HG03460 (cell line): ENCODE data around the gene SALL2.
"Not testable (repeated sequence)": the region's sequence is repeated elsewhere in the genome, so short reads cannot be mapped to it uniquely, and the experiment has no call there.

Source experiments
- ATAC-seq: cut with Tn5 transposase; IDR thresholded peaks from one replicate; pipeline ENCODE4 v1.9.1; 2021; ENCODE audit not compliant: unreplicated experiment

Gene SALL2

DNA sequence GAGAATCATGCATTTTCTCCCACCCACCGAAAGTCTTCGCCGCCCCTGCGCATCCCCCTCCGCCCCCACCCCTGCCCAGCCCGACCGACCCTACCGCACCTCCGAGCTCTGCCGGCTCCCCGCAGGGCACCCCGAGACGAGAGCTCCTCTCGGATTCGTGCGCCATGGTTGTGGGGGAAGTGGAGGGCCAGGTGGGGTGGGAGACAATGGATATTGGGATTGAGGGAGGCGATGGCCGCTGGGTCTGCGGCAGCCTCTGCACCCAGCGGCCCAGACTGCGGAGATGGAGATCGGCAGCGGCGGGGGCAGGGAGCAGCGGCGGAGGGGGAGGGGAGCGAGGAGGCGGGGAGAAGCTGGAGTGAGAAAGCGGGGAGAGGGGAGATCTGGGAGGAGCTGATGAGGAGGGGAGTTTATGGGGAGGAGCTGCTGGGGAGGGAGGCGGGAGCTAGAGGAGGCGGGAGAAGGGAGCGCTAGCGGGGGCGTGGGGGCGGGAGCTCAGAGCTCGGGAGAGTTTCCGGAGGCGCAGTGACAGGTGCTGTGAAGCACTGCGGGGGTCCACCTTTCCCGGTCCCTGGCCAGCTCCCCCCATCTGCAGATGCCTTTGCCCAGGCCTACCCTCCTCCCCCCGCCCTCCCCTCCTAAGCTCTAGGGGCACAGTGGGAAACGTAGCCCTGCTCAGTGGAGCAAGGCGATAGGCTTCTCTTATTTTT is at the start of gene SALL2:
Gene SALL2 (minus strand): TSS at position 385 of the 710 bp plus-strand sequence. CDS start 219 bp downstream, at position 166.
- no peak for ATAC-seq

DNA sequence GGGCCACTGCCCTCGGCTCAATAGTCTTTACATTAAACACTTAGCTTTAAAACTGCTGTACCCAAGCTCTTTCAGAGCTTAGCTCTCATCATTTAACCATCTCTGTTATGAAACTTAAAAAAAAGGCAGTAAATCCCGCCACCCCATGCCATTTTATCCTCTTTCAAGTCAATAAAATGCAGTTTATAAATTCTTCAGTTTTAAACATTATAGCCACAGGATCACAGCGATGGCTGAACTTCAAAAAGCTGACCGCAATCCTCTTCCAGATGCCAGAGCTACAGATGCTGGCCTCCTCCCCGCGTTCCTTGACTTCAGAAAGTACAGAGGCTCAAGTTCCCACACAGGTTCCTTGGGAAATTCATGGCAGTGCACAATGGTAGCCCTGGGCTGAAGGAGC is 49.5 kb upstream of the SALL2 start:
- ATAC-seq, result no peak

DNA sequence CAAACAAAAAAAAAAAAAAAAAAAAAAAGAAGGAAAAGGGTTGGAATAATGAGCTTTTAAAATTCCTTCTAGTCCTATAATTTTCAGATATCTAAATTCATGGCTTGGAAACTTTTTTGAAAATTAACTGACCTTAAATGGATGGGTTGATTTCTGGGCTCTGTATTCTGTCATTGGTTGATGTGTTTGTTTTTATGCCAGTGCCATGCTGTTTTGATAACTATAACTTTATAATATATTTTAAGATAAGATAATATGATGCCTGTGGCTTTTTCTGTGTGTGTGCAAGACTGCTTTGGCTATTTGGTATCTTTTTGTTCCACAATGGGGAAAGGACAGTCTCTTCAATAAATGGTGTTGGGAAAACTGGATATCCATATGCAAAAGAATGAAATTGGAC is 46.5 kb upstream of the SALL2 start:
- ATAC-seq, result no peak

DNA sequence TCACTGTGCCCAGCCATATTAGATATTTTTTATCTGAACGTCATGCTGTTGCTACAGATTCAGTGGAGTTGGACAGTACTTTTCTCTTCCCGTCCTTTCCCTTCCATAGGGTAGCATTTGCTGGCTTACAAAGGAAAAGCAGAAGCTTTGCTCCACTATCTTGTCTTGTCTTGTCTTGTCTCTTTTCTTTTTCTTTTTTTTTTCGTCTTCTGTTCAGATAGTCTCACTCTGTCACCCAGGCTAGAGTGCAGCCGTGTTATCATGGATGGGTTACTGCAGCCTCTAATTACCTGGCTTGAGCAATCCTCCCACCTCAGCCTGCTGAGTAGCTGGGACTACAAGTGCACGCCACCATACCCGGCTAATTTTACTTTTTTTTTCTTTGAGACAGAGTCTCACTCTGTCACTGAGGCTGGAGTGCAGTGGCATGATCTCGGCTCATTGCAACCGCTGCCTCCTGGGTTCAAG is 32.6 kb upstream of the SALL2 start:
- ATAC-seq, result no peak

DNA sequence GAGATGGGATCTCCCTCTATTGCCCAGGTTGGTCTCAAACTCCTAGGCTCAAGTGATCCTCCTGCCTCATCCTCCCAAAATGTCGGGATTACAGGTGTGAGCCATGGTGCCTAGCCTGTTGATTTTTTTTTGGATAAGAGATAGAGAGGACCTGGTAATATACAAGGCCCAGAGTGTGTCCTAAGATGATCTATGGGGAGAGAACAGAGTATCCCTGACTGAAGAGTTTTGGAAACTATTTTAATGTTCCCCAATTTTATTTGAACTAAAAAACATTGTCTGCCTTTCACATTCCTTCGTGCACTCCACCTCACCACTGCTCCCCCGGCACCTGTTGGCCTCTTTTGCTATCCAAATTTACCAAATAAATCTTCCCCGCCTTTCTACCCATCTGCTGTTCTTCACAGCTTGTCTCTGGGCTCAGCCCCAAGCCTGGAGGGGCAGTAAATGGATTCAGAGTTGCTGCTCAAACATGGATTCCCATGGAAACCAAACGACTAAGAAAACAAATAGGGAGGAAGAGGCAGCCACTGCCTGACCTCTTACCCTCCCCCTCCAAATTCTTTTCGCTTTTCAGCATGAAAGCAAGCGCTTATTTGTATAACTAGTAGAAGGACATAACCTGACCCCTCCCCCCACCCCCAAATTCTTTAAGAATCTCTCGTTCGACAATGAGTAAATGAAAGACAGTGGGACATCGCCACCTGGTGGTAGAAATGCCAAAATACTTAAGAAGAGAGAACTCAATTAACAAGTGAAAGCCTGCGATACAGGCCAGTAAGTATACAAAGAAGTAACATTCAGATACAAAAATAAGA is 31.1 kb upstream of the SALL2 start:
- ATAC-seq, result no peak

DNA sequence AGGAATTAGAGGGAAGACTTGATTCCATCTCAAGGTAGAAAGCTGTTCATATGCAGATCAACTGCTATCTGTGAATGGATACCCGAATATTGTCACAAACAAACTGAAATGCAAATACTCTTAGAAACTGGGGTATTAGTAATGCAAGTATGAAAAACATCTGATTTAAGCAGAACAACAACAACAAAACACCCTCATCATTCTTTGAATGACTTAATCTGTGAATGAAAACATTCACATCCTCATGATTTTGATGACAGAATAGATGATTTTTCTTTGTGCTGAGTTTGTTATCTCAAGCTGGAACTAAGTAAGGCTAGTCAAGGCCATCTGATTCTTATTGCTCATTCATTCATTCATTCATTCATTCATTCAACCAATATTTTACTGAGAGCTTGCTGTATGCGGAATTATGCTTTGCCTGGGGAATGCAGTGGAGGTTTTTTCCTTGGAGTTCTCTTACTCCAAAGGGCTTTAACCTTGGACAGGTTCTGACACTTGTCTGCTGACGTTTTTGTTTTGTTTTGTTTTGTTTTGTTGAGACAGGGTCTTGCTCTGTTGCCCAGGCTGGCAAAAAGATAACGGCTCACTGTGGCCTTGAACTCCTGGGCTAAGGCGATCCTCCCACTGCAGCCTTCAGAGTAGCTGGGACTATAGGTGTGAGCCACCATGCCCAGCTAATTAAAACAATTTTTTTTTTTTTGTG is 30.4 kb upstream of the SALL2 start:
- ATAC-seq, result no peak

DNA sequence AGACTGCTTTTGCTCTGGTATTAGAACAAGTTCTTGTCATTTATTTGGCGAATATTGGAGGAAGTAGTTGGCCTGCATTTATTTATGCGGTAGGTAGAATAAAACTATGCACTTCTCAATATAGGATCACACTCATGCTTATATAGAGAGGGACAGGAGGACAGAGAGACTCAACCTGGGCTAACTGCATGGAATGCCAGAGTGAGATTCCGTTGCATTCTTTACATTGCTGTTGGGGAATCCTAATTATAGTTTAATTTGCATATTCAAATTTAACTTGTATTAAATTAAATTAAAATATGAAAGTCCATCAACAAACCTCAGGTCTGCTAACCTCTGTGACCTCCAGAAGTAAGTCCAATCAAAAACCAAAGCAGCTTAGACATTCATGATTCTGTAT is 27.1 kb upstream of the SALL2 start:
- no peak for ATAC-seq

DNA sequence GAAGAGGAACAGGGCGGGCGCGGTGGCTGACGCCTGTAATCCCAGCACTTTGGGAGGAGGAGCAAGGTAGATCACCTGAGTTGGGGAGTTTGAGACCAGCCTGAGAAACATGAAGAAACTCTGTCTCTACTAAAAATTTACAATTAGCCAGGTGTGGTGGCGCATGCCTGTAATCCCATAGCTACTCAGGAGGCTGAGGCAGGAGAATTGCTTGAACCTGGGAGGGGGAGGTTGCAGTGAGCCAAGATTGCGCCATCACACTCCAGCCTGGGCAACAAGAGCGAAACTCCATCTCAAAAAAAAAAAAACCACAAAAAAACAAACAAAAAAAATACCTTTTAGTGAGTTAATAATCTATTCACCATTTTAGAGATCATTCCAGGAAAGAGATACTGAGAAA is 18.4 kb upstream of the SALL2 start:
- not testable (repeated sequence) for ATAC-seq

DNA sequence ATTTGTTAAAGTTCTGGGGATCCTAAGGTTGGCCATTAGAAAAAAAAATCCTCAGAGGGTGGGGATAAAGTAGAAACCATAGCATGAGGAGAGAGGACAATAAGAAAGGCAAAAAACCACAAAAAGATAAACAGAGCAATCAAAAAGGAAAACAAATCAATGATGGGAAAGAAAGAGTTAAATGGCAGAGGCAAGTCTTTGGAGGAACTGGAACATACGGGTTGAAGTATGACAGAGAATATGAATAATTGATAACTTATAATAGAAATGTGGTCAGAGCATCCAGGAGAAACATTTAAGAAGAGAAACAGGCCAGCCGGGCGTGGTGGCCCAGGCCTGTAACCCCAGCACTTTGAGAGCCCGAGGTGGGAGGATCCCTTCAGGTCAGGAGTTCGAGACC is 17.8 kb upstream of the SALL2 start:
- ATAC-seq, result no peak

DNA sequence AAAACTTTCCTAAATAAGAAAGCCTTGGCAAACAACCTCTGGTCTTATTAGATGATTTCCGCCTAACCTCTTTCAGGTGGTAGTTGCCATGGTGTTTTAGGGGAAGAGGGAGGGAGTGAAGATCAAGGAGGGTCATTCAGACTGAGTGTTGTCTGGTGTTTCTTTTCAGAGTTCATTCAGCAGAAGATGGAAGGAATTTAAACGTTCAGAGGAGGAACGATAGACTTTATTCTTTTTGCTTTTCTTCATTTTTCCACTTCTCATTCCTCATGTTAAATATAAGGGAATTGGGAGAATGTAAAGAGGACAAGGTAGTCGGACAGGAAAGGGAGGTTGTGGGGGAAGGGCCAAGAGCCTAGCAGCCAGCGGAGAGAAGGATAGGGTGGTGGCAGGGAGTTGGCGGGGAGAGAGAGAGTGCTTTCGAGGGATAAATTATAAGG is 17.4 kb upstream of the SALL2 start:
- ATAC-seq, result no peak

DNA sequence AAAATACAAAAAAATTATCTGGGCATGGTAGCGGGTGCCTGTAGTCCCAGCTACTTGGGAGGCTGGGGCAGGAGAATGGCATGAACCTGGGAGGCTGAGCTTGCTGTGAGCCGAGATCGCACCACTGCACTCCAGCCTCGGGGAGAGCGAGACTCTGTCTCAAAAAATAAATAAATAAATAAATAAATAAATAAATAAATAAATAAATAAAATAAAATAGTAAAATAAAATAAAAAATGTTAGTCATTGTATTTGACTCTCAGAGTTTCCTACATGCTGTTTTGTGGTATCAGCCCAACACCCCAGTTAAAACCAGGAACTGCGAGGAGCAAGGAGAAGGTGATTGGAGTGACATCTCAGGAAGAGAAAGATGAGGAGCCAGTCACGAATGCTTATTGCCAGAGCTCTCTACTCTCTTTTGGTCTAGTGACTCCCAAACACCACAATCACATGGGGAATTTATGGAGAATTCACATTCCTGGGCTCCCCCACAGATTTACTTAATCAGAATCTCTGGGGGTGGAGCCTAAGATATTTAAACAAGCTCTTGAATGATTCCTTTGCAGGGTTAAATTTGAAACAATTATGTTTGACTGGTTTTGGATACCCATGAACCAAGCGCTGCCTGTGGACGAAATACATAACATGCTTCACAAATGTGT is 15.4 kb upstream of the SALL2 start:
- no peak for ATAC-seq

DNA sequence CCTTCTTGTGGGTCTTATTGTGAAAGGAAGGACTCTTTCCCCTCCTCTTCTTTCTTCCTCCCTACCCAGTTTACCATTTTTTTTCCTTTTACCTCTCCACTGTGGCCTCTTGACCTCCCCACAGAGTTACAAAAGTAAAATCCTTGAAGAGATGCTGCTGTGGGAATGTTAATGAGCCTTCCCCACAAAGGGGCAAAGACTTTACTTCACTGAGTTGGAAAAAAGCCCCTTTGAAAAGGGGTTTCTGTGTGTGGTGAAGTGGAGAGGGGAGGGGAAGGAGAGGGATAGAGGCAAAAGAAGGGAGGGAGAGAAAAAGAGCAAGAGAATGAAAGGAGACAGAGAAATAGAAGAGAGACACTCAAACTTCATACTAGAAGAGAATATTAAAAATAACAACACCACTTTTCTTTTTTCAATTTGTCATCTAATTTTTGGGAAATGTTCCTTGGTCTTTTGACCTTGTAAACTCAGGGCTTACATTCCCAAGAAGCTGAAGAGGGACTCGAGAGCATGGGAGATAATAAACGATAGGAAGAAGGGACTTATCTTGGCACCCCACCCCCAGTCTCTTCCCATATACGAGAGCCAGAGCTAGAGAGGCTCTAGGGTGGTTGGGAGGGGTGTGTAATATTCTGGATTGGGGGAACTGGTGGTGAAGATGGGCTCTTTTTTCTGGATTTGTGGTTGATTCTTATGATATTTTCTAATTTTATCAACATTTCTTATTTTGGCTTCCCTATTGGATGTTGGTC is 13.2 kb upstream of the SALL2 start:
- ATAC-seq, result no peak

DNA sequence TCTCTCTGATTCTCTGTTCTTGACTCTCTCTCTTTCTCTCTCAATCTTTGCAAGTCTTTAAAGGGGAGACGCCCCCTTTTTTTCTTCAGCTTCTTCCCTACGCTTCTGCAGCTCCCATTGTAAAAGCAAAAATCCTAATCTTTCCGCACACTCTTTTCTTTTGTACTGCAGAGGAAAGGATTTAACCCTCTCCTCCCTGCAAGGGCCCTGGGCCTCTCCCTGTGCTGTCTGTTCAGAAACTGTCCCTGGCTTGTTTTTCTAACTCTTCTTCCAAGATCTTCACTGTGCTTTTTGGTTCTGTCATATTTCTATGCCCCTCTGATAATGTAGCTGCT is 10.9 kb upstream of the SALL2 start:
- no peak for ATAC-seq

DNA sequence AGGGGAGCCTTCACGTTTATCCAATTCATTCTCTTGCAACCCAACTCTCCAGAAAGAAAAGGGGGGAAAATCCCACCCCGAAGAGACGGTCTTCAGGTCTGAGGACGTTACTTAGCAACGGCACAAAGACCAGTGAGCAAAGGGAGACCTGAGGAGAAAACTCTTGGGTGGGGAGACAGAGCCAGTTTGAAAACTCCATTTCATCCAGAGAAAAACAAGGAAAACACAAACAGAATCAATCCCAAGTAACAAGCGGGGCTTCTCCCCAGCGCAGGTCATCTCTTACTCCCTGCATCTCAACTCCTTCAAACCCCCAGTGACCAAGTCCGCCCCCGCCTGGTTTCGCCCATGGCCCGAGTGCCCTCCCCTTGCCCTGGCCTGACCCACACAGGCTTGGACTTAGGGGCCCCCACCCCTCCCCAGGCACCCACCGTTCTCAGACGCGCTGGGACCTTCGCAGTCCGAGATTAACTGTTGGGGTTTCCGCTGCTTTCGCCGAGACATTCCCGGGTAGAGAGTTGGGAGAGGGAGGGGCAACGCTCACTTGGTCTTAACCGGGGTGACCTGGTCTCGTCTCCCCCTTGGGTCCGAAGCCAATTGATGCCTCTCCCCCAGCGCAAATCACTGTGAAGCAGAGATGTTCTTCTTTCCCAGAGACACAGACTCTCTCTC is 10.4 kb upstream of the SALL2 start:
- no peak for ATAC-seq

DNA sequence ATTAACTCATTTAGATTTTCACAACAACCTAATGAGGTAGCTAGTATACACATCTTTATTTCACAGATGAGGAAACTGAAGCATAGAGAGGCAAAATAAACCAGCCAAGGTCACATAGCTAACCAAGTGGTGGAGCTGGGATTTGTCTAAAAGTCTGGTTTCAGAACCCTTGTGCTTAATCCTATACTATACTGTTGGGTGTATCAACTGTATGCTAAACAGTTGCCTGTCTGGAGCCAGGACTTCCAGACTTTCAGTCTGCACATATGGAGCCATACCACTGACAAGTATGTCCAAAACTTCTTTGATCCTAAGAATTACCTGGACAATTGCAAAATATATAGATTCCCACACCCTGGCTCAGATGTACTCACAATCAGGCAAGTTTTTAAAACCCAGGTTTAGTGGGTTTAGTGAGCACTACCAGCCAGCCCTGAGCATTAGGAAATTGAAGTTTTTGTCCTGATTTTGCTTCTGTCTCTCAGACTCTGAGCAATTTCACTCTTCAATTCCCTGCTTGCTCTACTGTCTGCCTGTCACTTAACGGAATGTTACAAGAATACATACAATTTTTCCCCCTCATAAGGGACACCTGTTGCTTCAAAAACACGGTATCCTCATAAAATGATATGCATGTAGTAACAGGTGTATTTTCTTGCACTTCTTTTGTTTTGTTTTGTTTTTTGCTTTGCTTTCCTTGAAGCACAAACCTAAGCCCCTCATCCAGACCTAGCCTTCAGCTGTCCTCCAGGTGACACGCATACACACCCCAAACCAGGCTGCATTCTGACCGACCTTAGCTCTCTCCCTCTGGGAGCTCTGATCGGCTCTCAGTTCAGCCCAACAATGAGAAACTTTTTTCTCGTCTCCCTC is 9.6 kb upstream of the SALL2 start:
- ATAC-seq, result no peak

DNA sequence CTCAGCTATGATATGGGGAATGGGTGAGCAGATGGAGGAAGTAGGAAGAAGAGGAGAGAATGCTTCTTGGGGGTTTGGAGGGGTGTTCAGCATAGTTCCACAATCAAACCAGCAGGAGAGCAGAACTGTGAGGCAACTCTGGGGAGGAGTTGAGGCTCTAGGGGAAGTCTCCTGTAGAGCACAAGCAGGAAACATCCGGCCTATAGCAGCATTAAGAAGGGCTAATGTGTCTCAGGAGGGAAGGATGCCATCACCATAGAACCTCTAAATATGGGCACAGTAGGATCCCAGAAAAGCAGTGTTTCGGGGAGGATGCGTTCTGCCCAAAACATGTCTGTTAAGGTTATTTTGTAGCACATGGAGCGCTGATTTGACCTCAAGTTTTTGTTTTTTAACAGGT is 8.4 kb upstream of the SALL2 start:
- no peak for ATAC-seq

DNA sequence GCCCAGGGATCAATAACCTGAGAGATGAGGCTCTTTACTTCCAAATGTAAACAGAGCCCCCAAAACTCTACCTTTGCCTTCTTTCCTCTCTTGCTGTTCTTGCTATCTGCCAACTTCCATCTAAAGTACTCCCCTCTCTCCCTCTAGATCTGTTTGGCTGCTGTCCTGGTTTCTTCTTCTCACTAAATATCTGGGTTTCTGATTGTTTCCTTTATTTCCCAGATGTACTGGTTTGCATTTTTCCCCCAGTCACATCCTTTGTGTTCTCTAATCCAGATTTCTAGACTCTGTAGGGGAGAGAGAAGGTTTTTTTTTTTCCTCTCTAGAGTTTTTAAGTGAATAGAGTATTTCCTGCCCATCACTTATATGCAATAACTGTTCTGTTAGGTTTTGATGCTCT is 7.1 kb upstream of the SALL2 start:
- ATAC-seq, result no peak

DNA sequence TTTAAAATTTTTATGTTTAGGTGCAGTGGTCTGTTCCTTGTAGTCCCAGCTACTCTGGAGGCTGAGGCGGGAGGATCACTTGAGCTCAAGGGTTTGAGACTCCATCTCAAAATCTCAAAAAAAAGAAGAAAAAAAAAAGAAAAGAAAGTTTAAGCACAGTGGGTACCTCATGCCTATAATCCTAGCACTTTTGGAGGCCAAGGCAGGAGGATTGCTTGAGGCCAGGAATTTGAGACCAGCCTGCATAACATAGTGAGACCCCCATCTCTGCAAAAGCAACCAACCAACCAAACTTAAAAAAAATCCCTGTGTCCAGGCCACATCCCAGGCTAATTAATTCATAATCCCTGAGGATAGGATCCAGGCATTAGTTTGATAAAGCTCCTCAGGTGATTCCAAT is 3.4 kb upstream of the SALL2 start:
- ATAC-seq, result no peak
